Measurements from ENCODE around the gene ADA.
A peak's percentile ranks its signal among the peaks of the same experiment; 100 is the strongest.

ADA gene

DNA sequence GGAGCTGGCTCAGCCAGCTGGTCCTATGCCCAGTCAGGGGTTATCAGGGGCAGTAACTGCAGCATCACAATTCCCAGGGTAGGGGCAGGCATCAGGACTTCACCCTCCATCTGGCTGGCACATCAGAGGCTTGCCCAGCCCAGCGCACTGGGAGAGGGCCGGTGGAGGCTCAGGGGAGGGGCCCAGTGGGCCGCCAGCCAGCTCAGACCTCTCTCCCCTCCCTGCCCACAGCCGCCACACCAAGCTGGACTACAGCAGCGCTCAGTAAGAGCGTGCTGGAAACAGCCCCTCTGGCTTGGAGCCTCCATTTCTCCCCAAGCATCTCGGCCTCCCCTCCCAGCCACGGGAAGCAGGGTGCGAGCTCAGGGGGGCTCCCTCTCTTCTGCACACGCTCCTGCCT is 22.0 kb downstream of the ADA start:
- Histone ChIP-seq H3K36me3 (peaks cover 72 to 99% (median 97%) of the 10 kb centered on the region in 11 experiments), H4K20me1 (peaks cover 0 to 20% (median 0%) of the 10 kb centered on the region in 11 experiments; a peak in 8 of 22 replicates), H3K4me3 (no peak overlapping the region), H3K4me1 (peaks cover 0 to 34% (median 25%) of the 10 kb centered on the region in 10 experiments; a peak in 16 of 20 replicates), H3K27ac (peak overlapping the region in 2 of 11 experiments; percentile 8 to 28; a peak in 1 of 22 replicates), H3K4me2 (no peak overlapping the region), H3K27me3 (no peaks in the 10 kb centered on the region), H3K9me3 (replicated peaks in 1 of 11) (peaks cover 0 to 4% (median 0%) of the 10 kb centered on the region in 11 experiments; a peak in 1 of 22 replicates), H3K9ac (no peak overlapping the region; a peak in 2 of 22 replicates)
- no peak for TF ChIP-seq Cebpa-rat (IDR thresholded peaks at IDR 0.05)

DNA sequence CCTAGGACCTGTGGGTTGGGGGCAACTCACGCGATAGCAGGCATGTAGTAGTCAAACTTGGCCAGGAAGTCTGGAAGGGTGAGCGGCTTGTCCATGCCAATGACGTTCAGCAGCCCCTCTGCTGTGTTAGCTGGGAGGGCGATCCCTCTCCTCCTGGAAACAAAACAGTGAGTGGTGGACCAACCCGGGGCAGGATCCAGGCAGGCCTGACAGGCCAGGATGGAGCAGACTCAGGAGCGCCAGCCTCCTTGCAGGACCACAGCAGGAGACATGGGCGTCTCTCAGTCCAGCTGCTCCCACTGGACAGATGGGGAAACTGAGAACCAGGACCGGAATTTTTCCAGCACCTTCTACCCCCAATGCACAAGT is 22.5 kb downstream of the ADA start:
- no peak for TF ChIP-seq Cebpa-rat (IDR thresholded peaks at IDR 0.05)
- Histone ChIP-seq H3K4me3 (no peak overlapping the region), H3K9me3 (replicated peaks in 1 of 11) (peaks cover 0 to 10% (median 0%) of the 10 kb centered on the region in 11 experiments; a peak in 5 of 22 replicates), H4K20me1 (peaks cover 0 to 20% (median 0%) of the 10 kb centered on the region in 11 experiments; a peak in 8 of 22 replicates), H3K4me1 (peaks cover 0 to 34% (median 24%) of the 10 kb centered on the region in 10 experiments; a peak in 17 of 20 replicates), H3K4me2 (no peak overlapping the region), H3K27ac (no peak overlapping the region), H3K9ac (no peak overlapping the region), H3K27me3 (no peaks in the 10 kb centered on the region), H3K36me3 (peaks cover 72 to 99% (median 97%) of the 10 kb centered on the region in 11 experiments)

DNA sequence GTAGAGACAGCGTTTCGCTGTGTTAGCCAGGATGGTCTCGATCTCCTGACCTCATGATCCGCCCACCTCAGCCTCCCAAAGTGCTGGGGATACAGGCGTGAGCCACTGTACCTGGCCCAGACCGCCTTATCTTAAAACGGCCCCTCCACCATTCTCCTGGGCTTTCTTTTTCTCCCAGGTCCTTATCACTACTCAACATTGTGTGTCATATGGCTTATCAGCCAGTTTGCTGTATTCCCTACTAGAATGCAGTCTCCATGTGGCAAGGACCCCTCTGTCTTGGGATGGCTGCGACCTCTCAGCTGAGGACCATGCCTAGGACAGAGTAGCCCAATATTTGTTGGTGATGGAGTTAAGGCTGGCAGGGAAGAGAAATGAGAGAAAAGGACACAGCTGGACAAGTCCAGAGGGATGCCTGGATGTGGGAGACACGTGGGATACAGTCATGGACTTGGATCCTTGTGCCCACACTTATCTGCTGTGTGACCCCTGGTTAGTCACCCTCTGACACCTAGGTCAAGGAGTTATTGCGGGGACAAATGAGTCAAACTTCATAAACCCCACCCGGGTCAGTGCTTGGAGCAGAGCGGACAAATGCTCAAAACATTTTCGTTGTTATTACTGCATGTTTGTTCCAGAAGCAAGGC is 24.0 kb downstream of the ADA start:
- Histone ChIP-seq H3K27ac (peak overlapping the region in 1 of 11 experiments; percentile 32; a peak in 1 of 22 replicates), H3K27me3 (no peaks in the 10 kb centered on the region), H3K4me3 (no peak overlapping the region), H3K4me1 (peaks cover 5 to 27% (median 16%) of the 10 kb centered on the region in 10 experiments; a peak in 17 of 20 replicates), H3K9ac (no peak overlapping the region), H3K9me3 (replicated peaks in 1 of 11) (peaks cover 0 to 20% (median 9%) of the 10 kb centered on the region in 11 experiments; a peak in 15 of 22 replicates), H3K36me3 (peaks cover 75 to 99% (median 97%) of the 10 kb centered on the region in 11 experiments), H4K20me1 (peaks cover 0 to 12% (median 0%) of the 10 kb centered on the region in 11 experiments; a peak in 8 of 22 replicates), H3K4me2 (no peak overlapping the region)
- TF ChIP-seq Cebpa-rat (IDR thresholded peaks at IDR 0.05) = no peak

DNA sequence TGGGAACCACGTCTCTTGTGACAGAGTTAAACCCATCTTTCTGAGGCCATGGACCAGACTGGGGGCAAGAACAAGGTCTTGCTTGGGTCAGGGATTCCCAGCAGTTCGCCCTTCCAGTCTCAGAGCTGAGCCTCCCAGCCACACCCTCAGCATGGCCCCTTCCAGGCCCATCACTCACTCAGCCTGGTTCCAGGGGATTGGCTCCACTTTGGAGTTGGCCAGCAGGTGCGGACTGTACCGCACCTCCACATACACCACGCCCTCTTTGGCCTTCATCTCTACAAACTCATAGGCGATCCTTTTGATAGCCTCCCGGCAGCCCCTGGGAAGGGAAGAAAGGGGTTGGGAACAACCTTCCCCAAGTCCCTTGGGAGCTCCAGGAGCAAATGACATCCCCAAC is 25.2 kb downstream of the ADA start:
- Histone ChIP-seq H3K9ac (no peak overlapping the region), H3K27ac (peak overlapping the region in 1 of 11 experiments; percentile 32; a peak in 1 of 22 replicates), H3K4me2 (no peak overlapping the region), H3K27me3 (no peaks in the 10 kb centered on the region), H3K36me3 (peaks cover 82 to 100% (median 99%) of the 10 kb centered on the region in 11 experiments), H3K9me3 (replicated peaks in 1 of 11) (peaks cover 0 to 21% (median 9%) of the 10 kb centered on the region in 11 experiments; a peak in 15 of 22 replicates), H3K4me1 (peaks cover 0 to 23% (median 11%) of the 10 kb centered on the region in 10 experiments; a peak in 11 of 20 replicates), H3K4me3 (no peak overlapping the region), H4K20me1 (peaks cover 0 to 12% (median 0%) of the 10 kb centered on the region in 11 experiments; a peak in 7 of 22 replicates)
- no peak for TF ChIP-seq Cebpa-rat (IDR thresholded peaks at IDR 0.05)

DNA sequence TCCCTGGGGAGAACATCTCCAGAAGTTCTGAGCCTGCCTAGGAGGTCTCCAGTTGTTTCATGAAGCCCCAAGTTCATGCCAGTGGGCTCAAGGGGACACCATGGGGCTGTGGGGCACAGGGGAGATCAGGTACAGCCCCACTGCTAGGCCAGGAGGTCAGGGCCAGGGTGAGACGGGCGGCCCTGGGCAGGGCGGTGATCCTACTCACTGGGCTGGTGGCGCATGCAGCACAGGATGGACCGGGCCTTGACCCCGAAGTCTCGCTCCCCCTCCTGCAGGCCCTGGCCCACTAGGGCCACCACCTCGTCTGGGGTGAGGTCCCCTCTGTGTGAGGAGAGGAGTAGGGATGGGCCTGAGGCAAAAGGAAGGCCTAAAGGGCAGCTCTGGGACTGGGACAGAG is 26.1 kb downstream of the ADA start:
- H3K36me3 ChIP-seq = peaks cover 89 to 100% (median 99%) of the 10 kb centered on the region in 11 experiments
- peaks cover 0 to 21% (median 9%) of the 10 kb centered on the region in 11 experiments; a peak in 15 of 22 replicates for H3K9me3 ChIP-seq (replicated peaks in 1 of 11)
- peak overlapping the region in 3 of 11 experiments; percentile 8 to 18 (median 9); a peak in 2 of 22 replicates for H3K27ac ChIP-seq
- H3K4me1 ChIP-seq = peaks cover 5 to 23% (median 13%) of the 10 kb centered on the region in 10 experiments; a peak in 13 of 20 replicates
- no peaks in the 10 kb centered on the region for H3K27me3 ChIP-seq
- H3K4me2 ChIP-seq = no peak overlapping the region
- H3K9ac ChIP-seq = no peak overlapping the region; a peak in 1 of 22 replicates
- H4K20me1 ChIP-seq = peaks cover 0 to 11% (median 0%) of the 10 kb centered on the region in 11 experiments; a peak in 8 of 22 replicates
- no peak overlapping the region for H3K4me3 ChIP-seq
- no peak for TF ChIP-seq Cebpa-rat (IDR thresholded peaks at IDR 0.05)

DNA sequence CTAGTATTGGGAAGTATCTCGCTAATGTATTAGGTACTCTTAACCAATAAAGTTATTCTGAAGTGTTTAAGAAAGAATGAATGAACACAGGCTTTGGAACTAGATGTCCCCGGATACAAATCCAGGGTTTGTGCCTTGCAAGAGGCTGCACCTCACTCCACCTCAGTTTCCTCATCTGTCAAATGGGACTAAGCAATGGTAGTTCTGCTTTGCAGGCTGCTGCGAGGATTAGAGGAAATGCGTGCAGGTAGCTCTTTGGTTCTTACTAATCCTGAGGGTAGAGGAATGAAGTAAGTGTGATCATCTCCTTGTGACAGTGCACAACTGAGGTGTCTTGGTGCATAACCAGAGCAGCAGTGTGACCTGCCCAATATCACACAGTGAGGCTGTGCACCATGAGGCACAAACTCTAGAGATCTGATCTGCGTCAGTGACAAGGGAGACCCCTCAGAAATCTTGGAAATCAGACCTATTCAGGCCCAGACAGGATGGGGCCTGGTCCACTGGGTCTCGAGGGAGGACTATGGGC is 26.7 kb downstream of the ADA start:
- Histone ChIP-seq H3K9ac (no peak overlapping the region), H3K27ac (no peak overlapping the region), H3K4me2 (no peak overlapping the region), H3K4me1 (peaks cover 5 to 26% (median 16%) of the 10 kb centered on the region in 10 experiments; a peak in 15 of 20 replicates), H3K9me3 (replicated peaks in 1 of 11) (peaks cover 0 to 21% (median 9%) of the 10 kb centered on the region in 11 experiments; a peak in 15 of 22 replicates), H4K20me1 (peaks cover 0 to 12% (median 0%) of the 10 kb centered on the region in 11 experiments; a peak in 8 of 22 replicates), H3K36me3 (peaks cover 91 to 100% (median 100%) of the 10 kb centered on the region in 11 experiments), H3K4me3 (no peak overlapping the region), H3K27me3 (no peaks in the 10 kb centered on the region)
- TF ChIP-seq Cebpa-rat (IDR thresholded peaks at IDR 0.05) = no peak

DNA sequence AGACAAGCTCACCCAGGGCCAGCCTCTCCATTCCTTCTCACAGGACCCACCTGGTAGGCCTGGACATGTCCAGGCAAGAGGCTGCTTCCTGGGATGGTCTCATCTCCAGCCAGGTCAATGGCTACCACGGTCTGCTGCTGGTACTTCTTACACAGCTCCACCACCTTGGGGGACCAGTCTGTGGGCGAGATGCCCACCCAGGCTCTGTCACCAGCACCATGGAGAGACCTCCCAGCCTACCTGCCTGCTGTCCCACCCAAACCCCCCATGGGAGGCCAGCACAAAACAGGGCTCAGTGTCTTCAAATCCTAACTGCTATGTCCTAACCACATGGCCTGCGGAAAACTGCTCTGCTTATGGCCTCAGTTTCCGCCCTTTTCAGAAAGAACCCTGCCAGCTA is 27.3 kb downstream of the ADA start:
- Histone ChIP-seq H3K4me1 (peaks cover 5 to 32% (median 22%) of the 10 kb centered on the region in 10 experiments; a peak in 17 of 20 replicates), H3K36me3 (peaks cover 92 to 100% (median 100%) of the 10 kb centered on the region in 11 experiments), H3K27ac (peak overlapping the region in 1 of 11 experiments; percentile 36; a peak in 1 of 22 replicates), H3K4me2 (peak overlapping the region in 1 of 11 experiments; percentile 34; a peak in 1 of 22 replicates), H3K27me3 (no peaks in the 10 kb centered on the region), H4K20me1 (peaks cover 0 to 19% (median 3%) of the 10 kb centered on the region in 11 experiments; a peak in 8 of 22 replicates), H3K4me3 (no peak overlapping the region), H3K9me3 (replicated peaks in 1 of 11) (peaks cover 0 to 21% (median 9%) of the 10 kb centered on the region in 11 experiments; a peak in 15 of 22 replicates), H3K9ac (no peak overlapping the region)
- no peak for TF ChIP-seq Cebpa-rat (IDR thresholded peaks at IDR 0.05)

DNA sequence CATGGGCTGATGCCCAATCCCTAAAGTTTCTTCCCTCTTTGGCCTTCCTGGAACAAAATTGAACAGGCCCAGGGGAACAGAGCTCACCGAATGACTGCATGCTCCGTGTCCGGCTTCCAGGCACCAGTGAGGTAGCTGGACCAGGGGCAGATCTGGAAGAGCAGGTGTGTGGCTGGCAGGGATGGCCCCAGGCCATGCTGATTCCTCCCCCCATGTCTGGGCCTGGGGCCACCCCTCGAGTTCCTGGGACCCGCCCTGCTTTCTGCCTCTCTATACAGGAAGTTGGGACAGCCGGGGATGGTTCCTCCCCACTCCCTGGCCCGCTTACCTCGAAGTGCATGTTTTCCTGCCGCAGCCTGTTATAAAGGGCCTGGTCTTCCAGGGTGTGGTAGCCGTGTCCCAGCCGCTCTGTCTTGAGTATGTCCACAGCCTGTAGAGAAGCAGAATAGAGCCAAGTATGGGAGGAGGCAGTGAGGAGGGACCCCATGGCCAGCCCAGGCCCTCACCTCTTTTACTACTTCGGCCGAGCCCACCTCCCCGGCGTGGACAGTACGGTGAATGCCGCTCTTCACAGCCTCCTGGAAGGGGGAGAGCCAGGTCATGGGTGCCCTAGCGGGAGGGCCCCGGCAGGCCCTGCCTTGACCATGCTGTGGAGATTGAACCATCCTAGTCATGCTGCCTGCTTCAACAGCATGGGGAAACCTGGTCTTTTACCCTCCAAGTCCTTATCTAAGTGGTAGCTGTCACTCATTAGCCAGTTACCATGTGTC is 28.8 kb downstream of the ADA start:
- Histone ChIP-seq H3K27ac (peak overlapping the region in 1 of 11 experiments; percentile 29; a peak in 1 of 22 replicates), H3K4me3 (no peak overlapping the region), H3K36me3 (peaks cover 93 to 100% (median 99%) of the 10 kb centered on the region in 11 experiments), H3K4me2 (no peak overlapping the region), H3K9ac (no peak overlapping the region), H4K20me1 (peaks cover 0 to 26% (median 4%) of the 10 kb centered on the region in 11 experiments; a peak in 10 of 22 replicates), H3K27me3 (no peaks in the 10 kb centered on the region), H3K4me1 (peaks cover 10 to 47% (median 36%) of the 10 kb centered on the region in 10 experiments; a peak in 18 of 20 replicates), H3K9me3 (replicated peaks in 1 of 11) (peaks cover 0 to 21% (median 9%) of the 10 kb centered on the region in 11 experiments; a peak in 15 of 22 replicates)
- no peak for TF ChIP-seq Cebpa-rat (IDR thresholded peaks at IDR 0.05)

All from BLaER1 treated with 17β-estradiol and CSF1 and Interleukin-3, amounts not matched to agents 10 nM and 100 nM (cell line).